HG03280 (cell line): Measurements from ENCODE around the gene IFNLR1.
"Not testable (repeated sequence)": the region's sequence is repeated elsewhere in the genome, so short reads cannot be mapped to it uniquely, and the experiment has no call there.

Experiments used
- ATAC-seq: cut with Tn5 transposase; IDR thresholded peaks from one replicate; pipeline ENCODE4 v1.9.1; 2021; ENCODE audit warnings: mild to moderate bottlenecking, moderate library complexity; ENCODE audit not compliant: unreplicated experiment

IFNLR1 gene

GRCh38 chr1:24186993-24187790, at the start of gene IFNLR1:
Gene IFNLR1, minus strand, starts transcription at chr1:24187289. Its CDS starts 41 bp downstream, at chr1:24187248.
- peak; percentile 35 for ATAC-seq

- ATAC-seq: no peak
Measured at GRCh38 chr1:24235921-24236788, 49.1 kb upstream of the IFNLR1 start.

GRCh38 chr1:24233684-24234600, 46.9 kb upstream of the IFNLR1 start:
- ATAC-seq: no peak

- ATAC-seq: no peak
Measured at GRCh38 chr1:24231701-24232100, 44.6 kb upstream of the IFNLR1 start.

GRCh38 chr1:24228311-24228710, 41.2 kb upstream of the IFNLR1 start:
- no peak for ATAC-seq

- no peak for ATAC-seq
Measured at GRCh38 chr1:24226749-24227148, 39.7 kb upstream of the IFNLR1 start.

GRCh38 chr1:24224761-24225160, 37.7 kb upstream of the IFNLR1 start:
- ATAC-seq: no peak

- ATAC-seq: no peak
Measured at GRCh38 chr1:24224086-24224485, 37.0 kb upstream of the IFNLR1 start.

- no peak for ATAC-seq
Measured at GRCh38 chr1:24222793-24223192, 35.7 kb upstream of the IFNLR1 start.

- no peak for ATAC-seq
Measured at GRCh38 chr1:24222008-24222605, 35.0 kb upstream of the IFNLR1 start.

GRCh38 chr1:24221246-24221645, 34.2 kb upstream of the IFNLR1 start:
- no peak for ATAC-seq

GRCh38 chr1:24216276-24217074, 29.4 kb upstream of the IFNLR1 start:
- no peak for ATAC-seq

GRCh38 chr1:24215226-24215814, 28.2 kb upstream of the IFNLR1 start:
- no peak for ATAC-seq

GRCh38 chr1:24212376-24212775, 25.3 kb upstream of the IFNLR1 start:
- no peak for ATAC-seq

- ATAC-seq: no peak
Measured at GRCh38 chr1:24210195-24210627, 23.1 kb upstream of the IFNLR1 start.

GRCh38 chr1:24209097-24209496, 22.0 kb upstream of the IFNLR1 start:
- ATAC-seq: no peak

GRCh38 chr1:24207709-24208108, 20.6 kb upstream of the IFNLR1 start:
- no peak for ATAC-seq

GRCh38 chr1:24207395-24207687, 20.3 kb upstream of the IFNLR1 start:
- not testable (repeated sequence) for ATAC-seq
